ENCODE results near the gene KRT7.
A peak's percentile ranks its signal among the peaks of the same experiment; 100 is the strongest.
"Not testable (repeated sequence)": the region's sequence is repeated elsewhere in the genome, so short reads cannot be mapped to it uniquely, and the experiment has no call there.

Gene KRT7

DNA sequence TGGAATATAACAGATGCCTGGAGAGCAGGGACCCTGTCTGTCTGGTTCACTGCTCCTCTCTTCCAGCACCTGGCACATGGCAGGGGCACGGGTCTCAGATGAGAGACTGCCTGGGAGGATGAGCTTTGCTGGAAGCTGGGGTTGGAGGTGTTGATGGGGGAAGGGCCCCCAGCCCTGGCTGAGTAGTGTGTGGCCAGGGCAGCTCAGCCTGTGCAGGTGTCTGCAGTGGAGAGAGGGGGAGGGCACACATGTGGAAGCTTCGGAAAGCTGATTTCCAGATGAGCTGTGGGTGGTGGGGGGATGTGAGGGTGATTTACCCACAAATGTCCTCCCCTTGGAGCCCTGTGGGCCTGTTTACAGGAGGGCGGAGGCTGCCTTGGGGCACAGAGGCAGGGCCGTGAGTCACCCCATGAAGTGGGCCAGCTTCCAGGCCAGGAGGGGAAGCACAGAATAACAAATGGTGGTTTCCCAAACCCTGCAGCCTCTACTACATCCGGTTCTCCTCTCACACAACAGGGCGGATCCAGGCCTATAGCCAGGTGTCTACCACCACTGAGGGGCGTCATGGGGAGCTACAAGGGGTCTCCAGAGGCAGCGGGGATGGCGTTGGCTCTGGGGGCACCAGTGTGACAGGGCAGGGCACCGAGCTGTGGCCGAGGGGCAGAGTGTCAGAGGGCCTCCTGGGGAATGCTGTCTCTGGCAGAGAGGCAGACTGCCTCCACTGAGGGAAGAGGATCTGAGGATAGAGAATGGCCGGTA lies 11.0 kb downstream of the KRT7 start:
- peak; percentile 66 for DNase-seq (ENCODE audit: low spot score)

- DNase-seq (ENCODE audit: low spot score) = no peak
Observed at GRCh38 chr12:52244615-52244994, 11.6 kb downstream of the KRT7 start.

DNA sequence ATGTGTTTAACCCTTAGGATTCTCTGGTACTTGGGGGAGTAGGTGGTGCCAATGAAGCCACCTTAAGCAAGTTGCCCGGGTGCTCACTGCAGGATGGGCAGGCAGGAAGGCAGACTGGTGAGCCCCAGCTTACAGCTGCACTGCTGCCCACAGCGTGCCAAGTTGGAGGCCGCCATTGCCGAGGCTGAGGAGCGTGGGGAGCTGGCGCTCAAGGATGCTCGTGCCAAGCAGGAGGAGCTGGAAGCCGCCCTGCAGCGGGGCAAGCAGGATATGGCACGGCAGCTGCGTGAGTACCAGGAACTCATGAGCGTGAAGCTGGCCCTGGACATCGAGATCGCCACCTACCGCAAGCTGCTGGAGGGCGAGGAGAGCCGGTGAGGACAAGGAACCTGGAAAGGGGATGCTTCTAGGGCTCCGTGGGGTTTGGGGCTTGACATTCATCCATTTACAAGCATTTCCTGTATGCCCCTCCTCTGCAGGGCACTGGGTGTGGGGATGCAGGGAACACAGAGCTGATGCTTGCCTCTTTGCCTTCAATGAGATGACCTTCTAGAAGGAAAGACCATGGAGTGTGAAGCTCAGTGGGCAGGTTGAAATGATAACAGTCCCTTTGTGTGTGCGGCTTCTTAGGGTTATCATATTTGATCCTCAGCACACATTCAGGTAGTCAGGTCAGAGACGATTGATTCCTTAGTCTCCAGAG lies 12.4 kb downstream of the KRT7 start:
- no peak for DNase-seq (ENCODE audit: low spot score)

- DNase-seq (ENCODE audit: low spot score) = no peak
Observed at GRCh38 chr12:52245962-52246569, 13.0 kb downstream of the KRT7 start.

GRCh38 chr12:52246720-52247621 lies 13.9 kb downstream of the KRT7 start:
- DNase-seq (ENCODE audit: low spot score) = no peak

- no peak for DNase-seq (ENCODE audit: low spot score)
Observed at GRCh38 chr12:52247622-52248540, 14.8 kb downstream of the KRT7 start.

DNA sequence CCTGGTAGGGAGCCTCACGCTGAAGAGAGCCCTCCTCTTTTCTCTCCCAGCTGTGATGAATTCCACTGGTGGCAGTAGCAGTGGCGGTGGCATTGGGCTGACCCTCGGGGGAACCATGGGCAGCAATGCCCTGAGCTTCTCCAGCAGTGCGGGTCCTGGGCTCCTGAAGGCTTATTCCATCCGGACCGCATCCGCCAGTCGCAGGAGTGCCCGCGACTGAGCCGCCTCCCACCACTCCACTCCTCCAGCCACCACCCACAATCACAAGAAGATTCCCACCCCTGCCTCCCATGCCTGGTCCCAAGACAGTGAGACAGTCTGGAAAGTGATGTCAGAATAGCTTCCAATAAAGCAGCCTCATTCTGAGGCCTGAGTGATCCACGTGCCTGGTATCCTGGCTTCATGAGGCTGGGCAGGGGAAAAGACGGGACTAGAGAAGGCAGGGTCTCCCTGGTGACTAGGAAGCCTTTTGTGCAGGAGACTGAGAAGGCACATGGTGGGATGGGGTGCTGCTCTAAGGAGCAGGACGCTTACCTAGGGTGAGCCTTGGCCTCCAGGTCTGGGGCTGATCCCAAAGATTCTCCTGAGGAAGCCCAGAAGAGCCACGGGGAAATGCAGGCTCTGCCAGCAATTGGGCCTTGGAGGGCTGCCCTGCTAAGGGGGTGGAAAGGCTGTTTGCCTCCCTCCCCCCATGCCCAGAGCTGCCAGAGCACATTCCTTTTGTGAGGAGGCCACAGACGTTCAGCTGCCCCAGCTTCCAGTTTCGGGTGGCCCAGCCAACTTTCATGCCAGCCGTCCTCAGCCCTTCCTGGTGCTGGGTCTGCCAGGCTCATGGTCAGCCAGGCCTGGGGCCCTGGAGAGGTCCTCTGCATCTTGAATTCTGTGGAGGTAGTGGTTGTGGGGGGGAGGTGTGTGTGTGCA lies 15.8 kb downstream of the KRT7 start:
- DNase-seq (ENCODE audit: low spot score) = no peak

DNA sequence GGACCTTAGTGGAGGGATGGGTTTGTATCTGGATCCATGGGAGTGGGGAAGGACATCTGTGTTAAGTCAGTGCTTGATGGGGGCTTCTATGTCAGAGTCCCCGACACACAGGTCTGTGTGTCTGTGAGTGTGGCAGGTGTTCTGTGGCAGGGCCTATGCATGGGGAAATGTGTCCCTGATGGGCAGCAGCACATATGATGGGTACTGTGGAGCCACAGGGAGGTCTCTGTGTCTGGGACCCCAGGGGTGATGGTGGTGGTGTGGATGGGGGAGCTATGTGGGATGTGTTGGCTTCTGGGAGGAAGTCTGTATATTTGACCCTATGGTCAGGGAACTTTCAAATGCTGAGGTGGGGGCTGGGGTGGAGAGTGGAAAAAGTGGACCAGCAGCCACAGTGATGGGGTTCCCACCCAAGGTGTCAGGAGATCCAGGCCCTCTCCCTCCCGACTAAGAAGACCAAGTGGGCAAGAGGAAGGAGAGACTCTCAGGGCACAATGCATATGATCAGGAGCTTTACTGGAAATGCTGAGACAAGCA lies 16.5 kb downstream of the KRT7 start:
- no peak for DNase-seq (ENCODE audit: low spot score)

DNA sequence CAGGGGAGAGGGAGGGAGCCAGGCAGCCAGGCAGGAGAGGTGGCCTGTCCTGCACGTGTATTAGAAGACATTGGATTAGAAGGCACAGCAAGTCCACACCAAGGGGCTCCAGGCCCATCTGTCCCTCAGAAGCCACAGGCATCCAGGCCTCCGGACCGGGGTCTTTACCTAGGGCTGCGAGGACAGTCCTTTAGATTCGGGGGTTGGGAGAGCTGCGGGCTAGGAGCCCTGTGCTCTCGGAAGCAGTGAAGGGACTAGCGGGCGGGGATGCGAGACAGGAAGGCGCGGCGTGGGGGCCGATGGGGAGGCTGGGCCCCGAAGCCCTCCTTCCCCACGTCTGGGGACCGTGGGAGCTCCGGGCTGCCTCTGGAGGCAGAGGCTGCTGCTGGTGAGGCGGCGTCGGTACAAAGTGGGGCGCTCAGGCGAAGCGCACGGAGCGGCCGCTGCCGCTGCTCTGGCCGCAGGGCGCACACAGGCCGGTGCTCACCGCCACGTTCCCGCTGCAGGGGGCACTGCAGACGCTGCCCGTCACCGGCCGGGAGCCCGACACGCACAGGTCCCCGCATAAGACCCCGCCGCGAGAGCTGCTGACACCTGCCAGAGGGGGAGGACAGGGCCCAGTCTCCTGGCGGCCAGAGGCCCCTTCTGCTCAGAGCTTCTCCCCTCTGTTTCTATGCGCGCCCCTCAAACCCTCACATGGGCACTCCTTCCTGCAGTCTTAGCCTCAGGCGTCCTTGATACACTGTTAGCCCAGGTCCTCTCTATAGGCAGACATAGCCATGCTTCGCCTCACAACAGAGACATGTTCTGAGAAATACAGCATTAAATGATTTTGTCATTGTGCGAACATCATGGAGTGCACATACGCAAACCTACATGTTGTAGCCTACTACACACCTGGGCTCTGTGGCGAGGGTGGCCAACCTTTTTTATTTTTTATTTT lies 17.3 kb downstream of the KRT7 start:
- DNase-seq (ENCODE audit: low spot score) = no peak

GRCh38 chr12:52251367-52252051 lies 18.5 kb downstream of the KRT7 start:
- DNase-seq (ENCODE audit: low spot score) = no peak

DNA sequence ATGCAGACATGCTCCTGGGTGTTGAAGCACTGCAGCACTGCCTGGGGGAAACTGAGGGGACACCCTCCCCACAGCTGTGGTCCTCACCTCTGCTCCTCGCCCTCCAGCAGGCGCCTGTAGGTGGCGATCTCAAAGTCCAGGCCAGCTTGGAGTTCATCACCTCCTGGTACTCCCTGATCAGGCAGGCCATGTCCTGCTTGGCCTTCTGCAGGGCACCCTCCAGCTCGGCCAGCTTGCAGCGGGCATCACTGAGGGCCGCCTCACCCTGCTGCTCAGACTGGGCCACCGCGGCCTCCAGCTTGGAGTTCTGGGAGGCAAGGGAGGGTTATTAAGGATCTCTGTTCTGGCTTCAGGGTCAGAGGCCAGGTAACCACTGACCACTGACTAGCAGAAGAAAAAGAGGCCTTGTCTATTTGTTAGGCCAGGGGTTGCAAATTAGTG lies 19.2 kb downstream of the KRT7 start:
- not testable (repeated sequence) for DNase-seq (ENCODE audit: low spot score)

DNA sequence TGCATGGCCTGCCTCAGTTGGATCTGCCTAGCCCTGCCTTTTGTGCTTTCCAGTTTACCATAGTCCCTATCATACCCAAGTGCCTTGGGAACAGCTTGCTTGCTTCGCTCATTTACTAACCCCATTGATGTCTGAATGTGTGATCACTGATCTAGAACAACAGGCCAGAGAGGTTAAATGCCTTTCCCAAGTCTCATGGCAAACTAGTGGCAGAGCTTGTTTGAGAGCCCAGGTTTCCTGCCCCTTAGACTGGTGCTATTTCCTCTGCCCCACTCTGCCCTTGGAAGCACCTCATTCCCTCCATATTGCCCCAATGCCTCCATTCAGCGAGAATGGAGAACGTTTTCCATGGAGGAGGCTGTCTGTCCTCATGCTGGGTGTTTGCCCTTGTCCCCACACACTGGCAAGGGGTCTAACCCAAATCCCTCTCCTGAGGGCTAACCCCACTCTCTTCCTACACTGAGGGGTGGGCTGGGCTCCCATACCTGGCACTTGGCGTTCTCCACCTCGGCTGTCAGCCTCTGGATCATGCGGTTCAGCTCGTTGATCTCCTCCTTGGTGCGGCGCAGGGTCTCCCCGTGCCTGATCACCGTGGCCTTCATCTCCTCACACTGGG lies 19.8 kb downstream of the KRT7 start:
- no peak for DNase-seq (ENCODE audit: low spot score)

GRCh38 chr12:52253391-52254179 lies 20.5 kb downstream of the KRT7 start:
- no peak for DNase-seq (ENCODE audit: low spot score)

DNA sequence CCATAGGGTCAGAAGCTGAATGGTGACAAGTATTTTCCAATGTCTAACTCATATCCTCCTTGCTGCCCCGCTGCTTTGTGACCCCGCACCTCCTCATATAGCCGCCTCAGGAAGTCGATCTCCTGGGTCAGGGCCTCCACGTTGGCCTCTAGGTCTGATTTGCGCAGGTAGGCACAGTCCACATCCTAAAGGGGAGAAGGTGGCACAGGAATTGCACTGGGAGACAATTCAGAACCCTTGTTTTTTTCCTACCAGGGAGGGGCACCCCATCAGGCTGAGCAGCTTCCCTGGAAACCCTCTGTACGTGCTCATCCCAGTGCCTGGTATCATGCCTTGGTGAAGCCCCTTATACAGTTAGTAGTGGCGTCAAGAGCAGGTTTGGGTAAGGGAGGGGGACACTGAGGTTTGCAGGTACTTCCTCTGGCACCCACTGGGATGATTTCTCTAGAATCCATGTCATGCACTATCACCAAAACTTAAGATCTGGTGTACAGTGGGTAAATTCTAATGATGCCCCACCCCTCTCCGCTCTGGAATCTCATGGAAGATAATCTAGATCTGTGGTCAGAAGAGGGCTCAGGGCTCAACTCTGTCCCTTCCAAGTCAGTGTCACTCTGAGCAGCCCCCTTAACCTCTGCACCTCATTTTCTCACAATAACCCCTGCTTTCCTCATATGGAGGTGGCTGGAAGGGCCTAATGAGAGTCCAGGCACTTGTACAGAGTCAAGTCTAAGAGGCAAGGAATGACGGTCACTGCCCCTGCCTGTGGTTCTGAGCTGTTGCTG lies 21.3 kb downstream of the KRT7 start:
- no peak for DNase-seq (ENCODE audit: low spot score)

DNA sequence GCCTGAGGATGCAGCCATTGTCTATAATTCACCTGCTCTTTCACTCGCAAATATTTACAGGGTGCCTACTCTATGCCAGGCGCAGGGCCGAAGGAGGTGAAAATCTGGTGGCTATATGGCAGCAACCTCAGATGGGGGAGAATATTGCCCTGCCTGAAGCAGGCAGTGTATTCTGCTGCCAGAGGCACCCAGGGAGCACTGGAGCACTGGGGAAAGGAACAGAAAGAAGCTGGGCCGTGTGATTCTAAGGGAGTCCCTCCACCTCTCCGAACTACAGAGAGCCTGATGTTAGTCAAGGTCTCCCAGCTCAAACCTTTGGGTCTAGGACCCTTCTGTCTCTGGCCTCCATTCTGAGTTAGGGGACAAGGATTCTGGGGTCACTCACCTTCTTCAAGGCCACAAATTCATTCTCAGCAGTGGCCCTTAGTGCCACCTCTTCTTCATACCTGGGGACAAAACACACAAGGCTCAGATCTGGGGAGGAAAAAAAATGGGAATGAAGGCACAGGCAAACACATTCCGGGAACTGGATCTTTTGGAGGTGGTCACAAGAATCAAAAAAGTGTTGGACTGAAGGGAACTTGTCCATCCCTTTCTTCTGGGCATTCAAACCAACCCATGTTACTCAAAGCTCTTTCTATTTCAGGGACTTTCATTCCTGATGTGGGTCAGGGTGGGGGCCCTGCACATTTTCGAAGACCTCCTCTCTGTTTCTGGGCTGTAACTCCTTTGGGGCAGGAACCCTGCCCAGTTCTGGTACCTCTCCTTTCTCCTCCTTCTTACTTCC lies 22.1 kb downstream of the KRT7 start:
- DNase-seq (ENCODE audit: low spot score) = no peak

Data from iPS-NIHi11 (cell line).